A673 (cell line): Measurements from ENCODE around the gene SHC3. TPM values are rescaled to one million over a fixed set of nuclear protein-coding genes. Genes with fewer than 3 reads are reported as not detected.
A peak's percentile ranks its signal among the peaks of the same experiment; 100 is the strongest.

Source experiments
- BruUV-seq: library from RNA; stranded (reverse); fragments of 400-500 nt; replicated peaks from 2 replicates; lab custom pipeline; 2021; lab: Mats Ljungman, UMichigan
- CTCF ChIA-PET: fragments of 300-600 bp; sonication (Branson Sonifier 250); formaldehyde crosslinking; loops from one replicate; lab custom pipeline; 2022; ENCODE audit warnings: antibody characterized with exemption; lab: Charles Lee
- POLR2A ChIA-PET: fragments of 300-600 bp; sonication (Branson Sonifier 250); formaldehyde crosslinking; loops from one replicate; lab custom pipeline; 2022; ENCODE audit warnings: antibody characterized with exemption; ENCODE audit not compliant: low non-redundant PET; lab: Charles Lee
- DNase-seq: peaks from one replicate; pipeline ENCODE4 v3.0.0-alpha.2; 2015; ENCODE audit warnings: low spot score
- H3K27ac ChIP-seq: fragments of 200-600 bp; sonication (generic); 2 replicates; pipeline ENCODE4 v1.5.1; 2016; ENCODE audit warnings: mixed run types, low read depth, mild to moderate bottlenecking, mixed read lengths, antibody characterized with exemption, low read length; ENCODE audit not compliant: poor library complexity, severe bottlenecking
- H3K27me3 ChIP-seq: fragments of 200-600 bp; sonication (generic); replicated peaks from 2 replicates; pipeline ENCODE4 v1.6.1; 2017; ENCODE audit warnings: mixed run types, low read depth, mild to moderate bottlenecking, mixed read lengths, antibody characterized with exemption, low read length; ENCODE audit not compliant: insufficient read depth, poor library complexity
- H3K36me3 ChIP-seq: fragments of 200-600 bp; sonication (generic); 2 replicates; pipeline ENCODE4 v1.6.1; 2016; ENCODE audit warnings: mixed run types, mild to moderate bottlenecking, mixed read lengths, antibody characterized with exemption, low read length; ENCODE audit not compliant: insufficient read depth, poor library complexity, severe bottlenecking
- H3K4me1 ChIP-seq: fragments of 200-600 bp; sonication (generic); 2 replicates; pipeline ENCODE4 v1.6.1; 2017; ENCODE audit warnings: mixed run types, mild to moderate bottlenecking, mixed read lengths, antibody characterized with exemption, low read length; ENCODE audit not compliant: insufficient read depth, poor library complexity, severe bottlenecking
- H3K4me3 ChIP-seq: fragments of 200-600 bp; sonication (generic); 2 replicates; pipeline ENCODE4 v1.5.1; 2016; ENCODE audit warnings: low read depth, mixed run types, mild to moderate bottlenecking, mixed read lengths, low read length; ENCODE audit not compliant: poor library complexity, severe bottlenecking
- H3K9me3 ChIP-seq: fragments of 200-600 bp; sonication (generic); 2 replicates; pipeline ENCODE4 v1.6.1; 2016; ENCODE audit warnings: mixed run types, low read depth, mild to moderate bottlenecking, mixed read lengths, antibody characterized with exemption, low read length; ENCODE audit not compliant: poor library complexity, severe bottlenecking
- EZH2 ChIP-seq: fragments of 200-600 bp; sonication (generic); IDR thresholded peaks from 2 replicates; pipeline ENCODE4 v1.6.1; 2017; ENCODE audit warnings: borderline replicate concordance, low read depth, mild to moderate bottlenecking, mixed read lengths, antibody characterized with exemption, low read length; ENCODE audit not compliant: poor library complexity, severe bottlenecking
- intact Hi-C: fragments of 100-400 bp; cut with micrococcal nuclease; formaldehyde crosslinking; loops from one replicate; pipeline ENCODE4 v1.10.0; 2022; ENCODE audit not compliant: unreplicated experiment
- total RNA-seq: library from RNA; stranded (reverse); gene quantifications from 2 replicates; pipeline ENCODE4 v1.2.3, GENCODE V29; 2021
- TF ChIP-seq, protein P1 (sequence below): fragments of 300-800, 200-600 bp; sonication (generic); conservative IDR thresholded peaks from 2 replicates; pipeline ENCODE4 v1.5.1; 2017; ENCODE audit warnings: low read depth, mild to moderate bottlenecking, antibody characterized with exemption, low read length, moderate library complexity, mixed read lengths

Gene SHC3
- total RNA-seq, 1 experiment from 2014 or later = 6.6 TPM

DNA sequence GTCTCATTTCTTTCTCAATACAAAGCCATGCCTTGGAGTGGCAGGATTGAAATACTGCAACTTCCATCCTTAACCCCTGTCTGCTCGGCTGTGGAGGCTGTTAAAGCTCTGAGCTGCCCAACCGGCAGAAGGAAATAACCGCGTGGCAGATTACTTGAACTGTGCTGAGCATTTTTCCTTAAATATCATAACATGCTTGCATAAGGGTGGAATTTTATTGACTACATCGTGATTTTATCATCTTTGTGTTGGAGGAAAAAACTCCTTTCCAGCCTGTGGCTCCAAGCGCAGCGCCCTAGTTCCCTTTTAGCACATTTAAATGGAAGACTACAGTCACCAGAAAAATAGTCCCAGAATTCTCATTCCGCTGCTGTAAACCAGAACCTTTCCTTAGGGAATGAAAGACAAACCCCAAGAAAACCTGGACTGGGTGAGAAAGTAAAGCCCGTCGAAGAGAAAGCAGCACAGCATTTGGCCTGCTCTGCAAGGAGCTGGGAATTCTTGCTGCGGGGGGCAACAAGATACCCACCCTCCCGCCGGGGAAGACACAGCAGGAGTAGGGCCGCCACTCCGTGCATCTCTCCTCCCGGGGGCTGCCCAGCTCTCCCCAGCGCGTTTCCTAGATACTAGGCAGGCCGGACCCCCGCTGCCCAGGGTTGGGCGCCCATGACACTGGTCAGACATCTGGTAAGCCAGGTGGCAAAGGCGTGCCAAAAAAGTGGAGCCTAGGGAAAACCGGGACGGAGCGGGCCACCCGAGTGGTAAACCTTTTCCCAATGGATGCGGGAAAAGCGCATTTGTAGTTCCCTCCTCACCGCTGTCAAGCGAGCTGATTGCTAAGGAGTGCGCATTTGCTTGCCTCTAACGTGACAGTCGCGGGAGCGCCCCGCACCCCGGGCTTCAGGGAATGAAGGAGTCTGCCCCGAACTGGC is 1.3 kb downstream of the SHC3 start:
- peak; percentile 37 for DNase-seq
- no peaks in the 10 kb centered on the region for H3K36me3 ChIP-seq
- ChIA-PET CTCF (interaction anchor here (0.6 to 0.8 kb wide), 2 partner anchors 102 to 232 kb away, joined by 3 to 6 read pairs; no protein-coding TSS in a partner anchor), POLR2A (no interaction called here)
- BruUV-seq = no TSS peak
- peak overlapping the region; percentile 62 for H3K27ac ChIP-seq
- intact Hi-C loops = loop anchor here (10.0 kb wide), 1 partner anchor 172 kb away; no protein-coding TSS in a partner anchor
- H3K9me3 ChIP-seq = no peaks in the 10 kb centered on the region
- peak overlapping the region; percentile 54 for H3K4me3 ChIP-seq
- peaks cover 5% of the 10 kb centered on the region for H3K27me3 ChIP-seq
- H3K4me1 ChIP-seq = peaks cover 27% of the 10 kb centered on the region
- TF ChIP-seq EZH2 = no peak
- TF ChIP-seq, protein P1, sequence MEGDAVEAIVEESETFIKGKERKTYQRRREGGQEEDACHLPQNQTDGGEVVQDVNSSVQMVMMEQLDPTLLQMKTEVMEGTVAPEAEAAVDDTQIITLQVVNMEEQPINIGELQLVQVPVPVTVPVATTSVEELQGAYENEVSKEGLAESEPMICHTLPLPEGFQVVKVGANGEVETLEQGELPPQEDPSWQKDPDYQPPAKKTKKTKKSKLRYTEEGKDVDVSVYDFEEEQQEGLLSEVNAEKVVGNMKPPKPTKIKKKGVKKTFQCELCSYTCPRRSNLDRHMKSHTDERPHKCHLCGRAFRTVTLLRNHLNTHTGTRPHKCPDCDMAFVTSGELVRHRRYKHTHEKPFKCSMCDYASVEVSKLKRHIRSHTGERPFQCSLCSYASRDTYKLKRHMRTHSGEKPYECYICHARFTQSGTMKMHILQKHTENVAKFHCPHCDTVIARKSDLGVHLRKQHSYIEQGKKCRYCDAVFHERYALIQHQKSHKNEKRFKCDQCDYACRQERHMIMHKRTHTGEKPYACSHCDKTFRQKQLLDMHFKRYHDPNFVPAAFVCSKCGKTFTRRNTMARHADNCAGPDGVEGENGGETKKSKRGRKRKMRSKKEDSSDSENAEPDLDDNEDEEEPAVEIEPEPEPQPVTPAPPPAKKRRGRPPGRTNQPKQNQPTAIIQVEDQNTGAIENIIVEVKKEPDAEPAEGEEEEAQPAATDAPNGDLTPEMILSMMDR = no peak

- ChIA-PET POLR2A (no interaction called here), CTCF (no interaction called here)
- H3K4me3 ChIP-seq = no peak overlapping the region
- intact Hi-C loops = loop anchor here (10.0 kb wide), 1 partner anchor 171 kb away; no protein-coding TSS in a partner anchor
- DNase-seq = peak; percentile 49
- H3K27ac ChIP-seq = no peak overlapping the region
- H3K27me3 ChIP-seq = peaks cover 5% of the 10 kb centered on the region
- no peak for TF ChIP-seq EZH2
- TF ChIP-seq, protein P1 = peak; percentile 33; the same call in 1 of the 2 replicates
- no peaks in the 10 kb centered on the region for H3K9me3 ChIP-seq
- peaks cover 26% of the 10 kb centered on the region for H3K4me1 ChIP-seq
- no TSS peak for BruUV-seq
- H3K36me3 ChIP-seq = no peaks in the 10 kb centered on the region
Observed at GRCh38 chr9:89175828-89176261, 2.8 kb downstream of the SHC3 start.

GRCh38 chr9:89174291-89174690 is 4.3 kb downstream of the SHC3 start:
- Histone ChIP-seq H3K27ac (no peak overlapping the region), H3K9me3 (no peaks in the 10 kb centered on the region), H3K4me3 (no peak overlapping the region), H3K27me3 (peaks cover 5% of the 10 kb centered on the region), H3K36me3 (no peaks in the 10 kb centered on the region), H3K4me1 (peaks cover 19% of the 10 kb centered on the region)
- ChIA-PET POLR2A (no interaction called here), CTCF (no interaction called here)
- TF ChIP-seq EZH2 = no peak
- TF ChIP-seq, protein P1 = no peak
- intact Hi-C loops = loop anchor here (10.0 kb wide), 1 partner anchor 169 kb away; no protein-coding TSS in a partner anchor
- BruUV-seq = no TSS peak
- DNase-seq = no peak
